ENCODE results near the gene MMP15. TPM values are rescaled to one million over a fixed set of nuclear protein-coding genes. Genes with fewer than 3 reads are reported as not detected.

The MMP15 gene
- total RNA-seq, 1 donor from 2014 or later: 15.1 TPM

GRCh38 chr16:57994778-57995177 is 30.8 kb upstream of the MMP15 start:
- Histone ChIP-seq H3K27me3 (ENCODE audit: control insufficient read depth in 3 of 3, insufficient read depth in 3 of 3, low read length in 3 of 3) (no peaks in the 10 kb centered on the region), H3K27ac (ENCODE audit: low read depth, low read length) (no peak overlapping the region), H3K9me3 (ENCODE audit: control insufficient read depth in 3 of 3, low read length in 3 of 3) (no peaks in the 10 kb centered on the region), H3K9ac (ENCODE audit: low read depth in 1 of 3, low read length in 3 of 3) (peak overlapping the region in 1 of 3 donors; percentile 25), H3K36me3 (ENCODE audit: control insufficient read depth in 3 of 3, insufficient read depth in 3 of 3, low read length in 3 of 3) (peaks cover 31 to 34% (median 32%) of the 10 kb centered on the region in 3 donors), H3K4me1 (ENCODE audit: control insufficient read depth in 3 of 3, insufficient read depth in 3 of 3, low read length in 3 of 3) (peaks cover 12 to 24% (median 12%) of the 10 kb centered on the region in 3 donors), H3K4me3 (ENCODE audit: low read length in 3 of 3) (no peak overlapping the region)

GRCh38 chr16:57995721-57996405 is 29.7 kb upstream of the MMP15 start:
- Histone ChIP-seq H3K9me3 (ENCODE audit: control insufficient read depth in 3 of 3, low read length in 3 of 3) (no peaks in the 10 kb centered on the region), H3K36me3 (ENCODE audit: control insufficient read depth in 3 of 3, insufficient read depth in 3 of 3, low read length in 3 of 3) (peaks cover 31 to 34% (median 32%) of the 10 kb centered on the region in 3 donors), H3K4me3 (ENCODE audit: low read length in 3 of 3) (no peak overlapping the region), H3K9ac (ENCODE audit: low read depth in 1 of 3, low read length in 3 of 3) (peak overlapping the region in 1 of 3 donors; percentile 40), H3K27ac (ENCODE audit: low read depth, low read length) (no peak overlapping the region), H3K4me1 (ENCODE audit: control insufficient read depth in 3 of 3, insufficient read depth in 3 of 3, low read length in 3 of 3) (peaks cover 14 to 28% (median 15%) of the 10 kb centered on the region in 3 donors), H3K27me3 (ENCODE audit: control insufficient read depth in 3 of 3, insufficient read depth in 3 of 3, low read length in 3 of 3) (no peaks in the 10 kb centered on the region)

DNA sequence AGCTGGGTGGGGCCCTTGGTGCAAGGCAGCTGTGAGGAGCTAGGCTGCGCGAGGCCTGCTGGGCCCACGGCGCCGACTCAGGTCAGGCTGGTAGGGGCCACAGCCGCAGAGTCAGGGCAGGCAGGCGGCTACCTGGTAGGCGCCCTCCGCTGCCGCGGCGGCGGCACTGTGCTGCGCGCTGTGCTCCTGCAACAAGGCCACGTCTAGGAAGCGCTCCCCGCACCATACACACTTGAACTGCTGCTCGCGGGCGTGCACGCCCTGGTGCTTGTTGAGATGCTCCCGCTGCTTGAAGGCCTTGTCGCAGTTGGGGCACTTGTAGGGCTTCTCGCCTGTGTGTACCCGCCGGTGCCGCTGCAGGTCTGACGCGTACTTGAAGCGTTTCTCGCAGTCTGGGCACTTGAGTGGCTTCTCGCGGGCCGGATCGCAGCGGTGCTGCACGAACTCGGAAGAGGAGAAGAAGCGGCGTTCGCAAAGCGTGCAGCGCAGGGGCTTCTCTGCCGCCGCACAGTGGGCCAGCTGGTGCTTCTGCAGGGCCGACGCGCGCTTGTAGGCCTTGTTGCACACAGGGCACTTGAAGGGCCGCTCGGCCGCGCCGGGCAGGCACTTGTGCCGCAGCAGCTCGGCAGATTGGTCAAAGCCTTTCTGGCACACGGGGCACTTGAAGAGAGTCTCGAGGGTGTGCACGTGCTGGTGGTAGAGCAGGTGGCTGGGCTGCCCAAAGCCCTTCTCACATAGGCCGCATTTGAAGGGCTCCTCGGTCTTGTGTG is 29.0 kb upstream of the MMP15 start:
- H3K4me3 ChIP-seq (ENCODE audit: low read length in 3 of 3): no peak overlapping the region
- H3K9me3 ChIP-seq (ENCODE audit: control insufficient read depth in 3 of 3, low read length in 3 of 3): no peaks in the 10 kb centered on the region
- no peaks in the 10 kb centered on the region for H3K27me3 ChIP-seq (ENCODE audit: control insufficient read depth in 3 of 3, insufficient read depth in 3 of 3, low read length in 3 of 3)
- H3K9ac ChIP-seq (ENCODE audit: low read depth in 1 of 3, low read length in 3 of 3): no peak overlapping the region
- no peak overlapping the region for H3K27ac ChIP-seq (ENCODE audit: low read depth, low read length)
- H3K4me1 ChIP-seq (ENCODE audit: control insufficient read depth in 3 of 3, insufficient read depth in 3 of 3, low read length in 3 of 3): peaks cover 17 to 31% (median 18%) of the 10 kb centered on the region in 3 donors
- peaks cover 31 to 34% (median 32%) of the 10 kb centered on the region in 3 donors for H3K36me3 ChIP-seq (ENCODE audit: control insufficient read depth in 3 of 3, insufficient read depth in 3 of 3, low read length in 3 of 3)

DNA sequence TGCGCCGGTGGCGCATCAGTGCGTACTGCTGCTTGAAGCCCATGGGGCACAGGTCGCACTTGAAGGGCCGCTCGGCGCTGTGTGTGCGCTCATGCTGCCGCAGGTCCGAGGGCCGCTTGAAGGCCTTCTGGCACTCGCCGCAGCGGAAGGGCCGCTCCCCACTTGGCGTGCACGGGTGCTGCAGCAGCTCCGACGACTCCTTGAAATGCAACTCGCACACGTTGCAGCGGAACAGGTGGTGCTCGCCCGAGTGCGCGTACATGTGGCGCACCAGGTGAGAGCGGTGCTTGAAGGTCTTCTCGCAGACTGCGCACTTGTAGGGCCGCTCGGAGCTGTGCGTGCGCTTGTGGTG is 28.4 kb upstream of the MMP15 start:
- H3K27ac ChIP-seq (ENCODE audit: low read depth, low read length): no peak overlapping the region
- peaks cover 17 to 37% (median 22%) of the 10 kb centered on the region in 3 donors for H3K4me1 ChIP-seq (ENCODE audit: control insufficient read depth in 3 of 3, insufficient read depth in 3 of 3, low read length in 3 of 3)
- H3K9me3 ChIP-seq (ENCODE audit: control insufficient read depth in 3 of 3, low read length in 3 of 3): no peaks in the 10 kb centered on the region
- H3K27me3 ChIP-seq (ENCODE audit: control insufficient read depth in 3 of 3, insufficient read depth in 3 of 3, low read length in 3 of 3): no peaks in the 10 kb centered on the region
- no peak overlapping the region for H3K4me3 ChIP-seq (ENCODE audit: low read length in 3 of 3)
- H3K36me3 ChIP-seq (ENCODE audit: control insufficient read depth in 3 of 3, insufficient read depth in 3 of 3, low read length in 3 of 3): peaks cover 31 to 34% (median 32%) of the 10 kb centered on the region in 3 donors
- no peak overlapping the region for H3K9ac ChIP-seq (ENCODE audit: low read depth in 1 of 3, low read length in 3 of 3)

DNA sequence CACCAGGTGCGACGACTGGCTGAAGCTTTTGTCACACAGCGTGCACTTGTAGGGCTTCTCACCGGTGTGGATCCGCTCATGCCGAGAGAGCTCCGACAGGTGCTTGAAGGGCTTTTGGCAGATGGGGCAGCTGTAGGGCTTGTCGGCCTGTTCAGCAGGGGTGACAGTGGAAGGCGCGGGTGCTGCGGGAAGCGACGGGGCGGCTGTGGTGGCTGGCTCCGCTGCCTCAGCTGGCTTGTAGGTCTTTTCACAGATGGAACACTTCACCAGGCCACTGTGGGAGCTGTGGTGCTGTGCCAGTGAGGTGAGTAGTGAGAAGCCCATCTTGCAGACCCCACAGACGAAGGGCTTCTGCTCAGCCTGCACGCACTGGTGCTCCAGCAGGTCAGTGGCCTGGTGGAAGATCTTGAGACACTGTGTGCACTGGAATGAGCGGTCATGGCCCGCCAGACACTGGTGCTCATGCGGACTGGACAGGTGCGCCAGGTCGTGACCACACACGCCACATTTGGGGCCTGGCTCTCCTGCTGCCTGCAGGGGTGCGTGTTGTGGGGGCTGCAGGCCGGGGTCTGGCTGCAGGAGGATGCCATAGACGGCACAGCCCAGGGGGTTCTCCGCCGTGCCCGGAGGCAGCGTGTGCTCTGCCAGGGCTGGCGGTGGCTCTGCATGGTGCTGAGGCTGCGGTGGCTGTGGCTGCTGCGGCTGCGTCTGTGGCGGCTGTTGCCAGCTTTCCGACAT is 27.9 kb upstream of the MMP15 start:
- H3K27me3 ChIP-seq (ENCODE audit: control insufficient read depth in 3 of 3, insufficient read depth in 3 of 3, low read length in 3 of 3): no peaks in the 10 kb centered on the region
- H3K4me3 ChIP-seq (ENCODE audit: low read length in 3 of 3): no peak overlapping the region
- no peak overlapping the region for H3K27ac ChIP-seq (ENCODE audit: low read depth, low read length)
- H3K36me3 ChIP-seq (ENCODE audit: control insufficient read depth in 3 of 3, insufficient read depth in 3 of 3, low read length in 3 of 3): peaks cover 32 to 35% (median 34%) of the 10 kb centered on the region in 3 donors
- no peak overlapping the region for H3K9ac ChIP-seq (ENCODE audit: low read depth in 1 of 3, low read length in 3 of 3)
- no peaks in the 10 kb centered on the region for H3K9me3 ChIP-seq (ENCODE audit: control insufficient read depth in 3 of 3, low read length in 3 of 3)
- H3K4me1 ChIP-seq (ENCODE audit: control insufficient read depth in 3 of 3, insufficient read depth in 3 of 3, low read length in 3 of 3): peaks cover 17 to 38% (median 22%) of the 10 kb centered on the region in 3 donors

- Histone ChIP-seq H3K27ac (ENCODE audit: low read depth, low read length) (no peak overlapping the region), H3K9me3 (ENCODE audit: control insufficient read depth in 3 of 3, low read length in 3 of 3) (no peaks in the 10 kb centered on the region), H3K27me3 (ENCODE audit: control insufficient read depth in 3 of 3, insufficient read depth in 3 of 3, low read length in 3 of 3) (no peaks in the 10 kb centered on the region), H3K36me3 (ENCODE audit: control insufficient read depth in 3 of 3, insufficient read depth in 3 of 3, low read length in 3 of 3) (peaks cover 33 to 35% (median 34%) of the 10 kb centered on the region in 3 donors), H3K4me1 (ENCODE audit: control insufficient read depth in 3 of 3, insufficient read depth in 3 of 3, low read length in 3 of 3) (peaks cover 17 to 38% (median 22%) of the 10 kb centered on the region in 3 donors), H3K4me3 (ENCODE audit: low read length in 3 of 3) (peak overlapping the region in 1 of 3 donors; percentile 29), H3K9ac (ENCODE audit: low read depth in 1 of 3, low read length in 3 of 3) (peak overlapping the region in 1 of 3 donors; percentile 16)
These were observed 27.1 kb upstream of the MMP15 start for GRCh38 chr16:57998486-57998885.

- H3K27ac ChIP-seq (ENCODE audit: low read depth, low read length): no peak overlapping the region
- peaks cover 17 to 38% (median 22%) of the 10 kb centered on the region in 3 donors for H3K4me1 ChIP-seq (ENCODE audit: control insufficient read depth in 3 of 3, insufficient read depth in 3 of 3, low read length in 3 of 3)
- no peaks in the 10 kb centered on the region for H3K27me3 ChIP-seq (ENCODE audit: control insufficient read depth in 3 of 3, insufficient read depth in 3 of 3, low read length in 3 of 3)
- peak overlapping the region; percentile 29 to 69 (median 57) for H3K4me3 ChIP-seq (ENCODE audit: low read length in 3 of 3)
- peak overlapping the region; percentile 72 to 91 (median 74) for H3K9ac ChIP-seq (ENCODE audit: low read depth in 1 of 3, low read length in 3 of 3)
- no peaks in the 10 kb centered on the region for H3K9me3 ChIP-seq (ENCODE audit: control insufficient read depth in 3 of 3, low read length in 3 of 3)
- peaks cover 33 to 34% (median 33%) of the 10 kb centered on the region in 3 donors for H3K36me3 ChIP-seq (ENCODE audit: control insufficient read depth in 3 of 3, insufficient read depth in 3 of 3, low read length in 3 of 3)
These were observed 26.6 kb upstream of the MMP15 start for GRCh38 chr16:57998992-57999365.

DNA sequence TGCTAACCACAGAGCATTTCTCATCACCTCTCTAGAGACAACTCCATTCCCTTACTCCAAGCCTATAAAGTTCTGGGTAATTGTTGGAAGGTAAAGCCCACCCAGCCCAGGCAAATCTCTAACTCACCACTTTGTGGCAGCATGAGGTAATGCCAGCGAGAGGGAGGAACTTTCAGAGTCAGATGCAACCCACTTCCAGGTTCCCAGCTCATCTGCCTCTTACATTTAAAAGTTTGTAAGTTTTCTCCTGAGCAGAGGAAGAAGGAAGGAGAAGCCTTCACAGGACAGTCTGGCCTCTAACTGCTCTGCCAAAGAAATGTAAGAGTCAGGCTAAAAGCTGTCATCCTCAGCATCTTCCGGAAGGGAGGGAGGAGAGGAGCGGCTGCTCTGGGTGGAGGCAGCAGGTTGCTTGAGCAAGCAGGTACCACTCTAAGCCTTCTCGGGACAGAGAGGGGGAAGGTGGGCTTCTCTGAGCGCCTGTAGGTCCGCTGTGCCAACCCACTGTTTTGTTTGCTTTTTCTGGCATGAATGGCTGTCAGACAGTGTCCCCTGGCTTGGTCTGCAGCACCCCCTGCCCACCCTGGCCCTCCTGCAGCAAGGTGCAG is 26.1 kb upstream of the MMP15 start:
- peak overlapping the region; percentile 72 to 91 (median 74) for H3K9ac ChIP-seq (ENCODE audit: low read depth in 1 of 3, low read length in 3 of 3)
- no peaks in the 10 kb centered on the region for H3K9me3 ChIP-seq (ENCODE audit: control insufficient read depth in 3 of 3, low read length in 3 of 3)
- H3K4me3 ChIP-seq (ENCODE audit: low read length in 3 of 3): peak overlapping the region; percentile 57 to 73 (median 69)
- peak overlapping the region; percentile 56 for H3K27ac ChIP-seq (ENCODE audit: low read depth, low read length)
- peaks cover 29 to 33% (median 32%) of the 10 kb centered on the region in 3 donors for H3K36me3 ChIP-seq (ENCODE audit: control insufficient read depth in 3 of 3, insufficient read depth in 3 of 3, low read length in 3 of 3)
- H3K27me3 ChIP-seq (ENCODE audit: control insufficient read depth in 3 of 3, insufficient read depth in 3 of 3, low read length in 3 of 3): no peaks in the 10 kb centered on the region
- H3K4me1 ChIP-seq (ENCODE audit: control insufficient read depth in 3 of 3, insufficient read depth in 3 of 3, low read length in 3 of 3): peaks cover 17 to 37% (median 22%) of the 10 kb centered on the region in 3 donors

DNA sequence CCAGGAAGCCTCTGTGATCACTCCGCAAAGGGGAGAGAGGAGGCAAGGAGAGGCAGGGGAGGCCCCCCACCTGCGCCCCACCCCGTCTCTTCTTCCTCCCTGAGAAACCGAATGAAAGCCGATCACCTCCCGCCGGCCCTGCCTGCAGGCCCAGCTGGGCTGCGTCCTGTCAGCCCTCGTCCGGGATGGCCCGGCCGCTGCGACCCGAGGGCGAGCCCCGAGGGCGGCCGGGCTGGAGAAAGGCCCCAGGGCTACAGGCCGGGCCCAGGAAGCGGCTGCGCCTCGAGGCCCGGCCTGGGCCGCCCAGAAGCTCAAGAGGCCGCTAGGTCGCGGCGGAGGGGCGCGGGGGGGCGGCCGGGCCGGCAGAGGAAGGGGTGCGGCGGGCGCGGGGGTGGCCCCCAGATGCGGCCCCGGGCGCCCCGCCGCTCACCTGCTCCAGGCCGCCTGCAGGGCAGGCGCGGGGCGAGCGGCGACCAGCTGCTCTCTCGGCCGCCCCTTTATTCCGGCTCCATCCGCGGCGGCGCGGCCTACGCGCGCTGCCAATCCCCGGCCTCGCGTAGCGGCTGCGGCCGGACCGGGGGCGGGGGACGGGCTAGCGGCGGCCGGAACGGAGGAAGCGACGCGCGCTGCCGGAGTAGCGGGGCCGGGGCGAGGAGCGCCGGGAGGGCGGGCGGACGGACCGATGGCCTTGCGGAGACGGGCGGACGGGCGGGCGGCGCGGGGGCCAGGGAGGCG is 25.4 kb upstream of the MMP15 start, which contains the start of gene ZNF319:
Gene ZNF319, minus strand, starts transcription at position 702 of the 735 bp plus-strand sequence. CDS start 2,407 bp downstream, outside the sequence.
- peaks cover 17 to 36% (median 27%) of the 10 kb centered on the region in 3 donors for H3K4me1 ChIP-seq (ENCODE audit: control insufficient read depth in 3 of 3, insufficient read depth in 3 of 3, low read length in 3 of 3)

More for the DNA sequence above, 25.4 kb upstream of the MMP15 start, which contains the start of gene ZNF319:
- H3K27ac ChIP-seq (ENCODE audit: low read depth, low read length): peak within 1 kb of the TSS; percentile 87
- H3K27me3 ChIP-seq (ENCODE audit: control insufficient read depth in 3 of 3, insufficient read depth in 3 of 3, low read length in 3 of 3): no peaks in the 10 kb centered on the region
- H3K36me3 ChIP-seq (ENCODE audit: control insufficient read depth in 3 of 3, insufficient read depth in 3 of 3, low read length in 3 of 3): peaks cover 29 to 33% (median 29%) of the 10 kb centered on the region in 3 donors
- H3K9ac ChIP-seq (ENCODE audit: low read depth in 1 of 3, low read length in 3 of 3): peak within 1 kb of the TSS; percentile 79 to 91 (median 87)
- no peaks in the 10 kb centered on the region for H3K9me3 ChIP-seq (ENCODE audit: control insufficient read depth in 3 of 3, low read length in 3 of 3)
- peak within 1 kb of the TSS; percentile 80 to 89 (median 80) for H3K4me3 ChIP-seq (ENCODE audit: low read length in 3 of 3)
